ENCODE results near the gene ARHGAP8.
"Not testable (repeated sequence)": the region's sequence is repeated elsewhere in the genome, so short reads cannot be mapped to it uniquely, and the experiment has no call there.

ARHGAP8 gene

DNA sequence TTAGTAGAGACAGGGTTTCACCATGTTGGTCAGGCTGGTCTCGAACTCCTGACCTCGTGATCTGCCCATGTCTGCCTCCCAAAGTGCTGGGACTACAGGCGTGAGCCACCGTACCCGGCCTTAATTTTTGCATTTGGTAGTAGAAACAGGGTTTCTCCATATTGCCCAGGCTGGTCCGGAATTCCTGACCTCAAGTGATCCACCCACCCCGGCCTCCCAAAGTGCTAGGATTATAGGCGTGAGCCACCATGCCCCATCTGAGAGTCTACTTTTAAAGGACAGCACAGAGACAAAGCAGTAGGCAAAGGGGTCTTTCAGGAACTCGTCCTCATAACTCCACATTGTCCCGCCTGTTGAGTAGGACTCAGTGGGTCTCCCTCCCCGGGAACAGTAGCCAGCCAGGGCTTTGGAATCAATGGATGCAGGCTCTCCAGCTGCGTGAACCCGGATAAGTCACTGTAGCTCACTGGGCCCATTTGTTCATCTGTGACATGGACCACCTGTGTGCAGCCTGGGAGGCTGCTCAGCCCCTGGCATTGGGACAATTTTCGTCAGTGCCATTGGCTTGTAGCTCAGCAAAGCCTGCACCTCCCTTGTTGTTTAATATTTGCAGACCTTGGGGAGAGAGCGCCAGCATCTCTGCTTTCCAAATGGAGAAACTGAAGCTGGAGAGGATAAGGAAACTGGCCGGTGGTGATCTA lies 86.1 kb downstream of the ARHGAP8 start:
- no peak for DNase-seq

DNA sequence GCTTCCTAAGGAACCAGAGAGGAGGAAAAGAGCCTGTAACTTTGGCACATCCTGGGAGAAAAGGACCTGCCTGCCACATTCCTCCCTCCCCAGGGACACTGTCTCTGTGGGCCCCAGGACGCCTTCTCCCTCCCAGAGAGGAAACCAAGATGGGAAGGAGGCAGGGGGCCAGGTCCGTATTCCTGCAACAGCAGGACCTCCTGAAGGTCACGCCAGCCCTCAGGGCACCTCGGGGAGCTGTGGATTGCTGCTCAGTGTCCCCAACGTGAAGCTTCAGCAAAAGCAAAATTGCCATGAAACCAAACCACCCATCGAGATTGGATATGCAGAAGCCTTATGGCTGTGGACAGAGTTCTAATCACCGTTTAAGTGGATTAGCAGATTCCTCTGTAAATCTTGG lies 86.7 kb downstream of the ARHGAP8 start:
- no peak for DNase-seq

DNA sequence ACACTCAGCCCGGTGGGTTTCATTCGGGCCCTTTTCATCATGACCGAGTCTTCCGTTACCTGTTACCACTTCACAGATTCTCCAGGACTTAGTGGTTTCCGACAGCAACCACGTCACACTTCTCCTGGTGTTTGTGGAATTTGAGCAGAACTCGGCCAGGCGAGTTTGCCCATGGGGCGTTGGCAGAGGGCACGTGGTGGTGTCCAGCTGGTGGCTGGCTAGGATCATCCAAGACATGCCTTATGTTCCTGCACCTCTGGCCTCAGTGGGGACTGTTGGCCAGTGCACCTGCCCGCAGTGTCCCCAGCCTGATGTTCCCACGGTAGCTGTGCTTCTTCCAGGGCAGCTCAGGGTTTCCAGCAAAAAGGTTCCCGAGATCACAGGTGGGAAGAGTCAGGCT lies 87.3 kb downstream of the ARHGAP8 start:
- DNase-seq = no peak

DNA sequence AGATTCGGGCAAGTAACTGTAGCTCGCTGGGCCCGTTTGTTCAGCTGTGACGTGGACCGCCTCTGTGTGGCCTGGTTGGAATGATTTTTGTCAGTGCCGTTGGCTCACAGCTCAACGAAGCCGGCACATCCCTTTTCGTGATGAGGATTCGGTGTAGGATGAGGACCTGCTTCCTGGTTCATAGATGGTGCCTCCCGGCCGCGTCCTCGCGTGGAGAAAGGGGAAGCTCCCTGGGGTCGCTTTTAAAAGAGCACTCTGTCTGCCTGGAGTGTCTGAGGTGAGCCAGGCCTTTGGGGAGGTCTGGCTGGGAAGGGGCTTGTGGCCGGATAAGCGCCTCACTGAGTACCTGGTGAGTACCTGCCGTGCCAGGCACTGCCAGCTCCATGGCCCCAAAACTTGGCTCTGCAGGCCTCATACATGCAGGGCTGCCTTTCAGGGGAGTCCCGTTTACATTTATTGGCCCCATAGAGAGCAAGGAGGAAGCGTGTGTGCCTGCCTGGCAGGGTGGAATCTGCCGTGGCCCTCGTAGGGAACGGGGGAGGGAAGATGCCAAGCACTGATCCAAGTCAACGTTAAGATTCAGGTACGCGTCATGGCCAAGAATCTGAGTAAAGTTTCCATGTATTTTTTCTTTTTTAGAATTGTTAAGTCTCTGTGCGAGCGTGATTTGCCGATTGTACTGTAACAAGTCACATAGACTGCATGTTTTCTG lies 88.4 kb downstream of the ARHGAP8 start:
- no peak for DNase-seq

DNA sequence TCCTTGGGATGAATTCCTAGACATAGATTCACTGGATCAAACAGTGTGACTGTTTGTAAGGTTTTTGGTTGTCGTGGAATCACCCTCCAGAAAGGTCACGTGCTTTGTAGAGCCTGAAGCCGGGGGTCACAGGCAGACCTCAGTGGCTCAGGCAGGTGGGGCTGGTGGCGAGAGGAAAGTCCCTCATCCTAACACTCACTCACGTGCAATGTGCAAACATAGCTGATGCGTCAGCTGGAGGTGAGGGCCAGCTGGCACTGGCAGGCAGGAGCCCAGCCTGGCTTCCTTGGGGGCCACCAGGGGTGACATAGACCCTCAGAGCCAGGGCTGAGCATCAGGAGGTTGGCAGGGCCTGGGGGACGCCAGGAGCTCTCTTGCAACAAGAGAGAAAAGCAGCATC lies 90.0 kb downstream of the ARHGAP8 start:
- DNase-seq = no peak

DNA sequence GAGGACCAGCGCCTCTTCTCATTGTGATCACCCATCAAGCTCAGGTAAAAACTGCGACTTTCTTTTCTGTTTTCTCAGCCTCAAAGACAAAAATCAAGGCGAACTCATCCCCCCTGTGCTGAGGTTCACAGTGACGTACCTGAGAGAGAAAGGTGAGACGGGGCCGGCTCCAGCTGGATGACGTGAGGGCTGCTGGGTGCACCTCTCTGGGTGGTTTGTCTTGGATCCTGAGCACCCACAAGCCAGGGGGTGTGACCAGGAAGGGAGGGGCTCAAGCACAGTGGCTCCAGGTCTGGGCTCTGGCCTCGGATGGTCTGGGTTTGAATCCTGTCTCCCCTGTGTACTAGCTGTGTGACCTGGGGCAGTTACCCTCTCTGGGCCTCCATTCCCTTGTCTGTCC lies 92.8 kb downstream of the ARHGAP8 start:
- no peak for DNase-seq

DNA sequence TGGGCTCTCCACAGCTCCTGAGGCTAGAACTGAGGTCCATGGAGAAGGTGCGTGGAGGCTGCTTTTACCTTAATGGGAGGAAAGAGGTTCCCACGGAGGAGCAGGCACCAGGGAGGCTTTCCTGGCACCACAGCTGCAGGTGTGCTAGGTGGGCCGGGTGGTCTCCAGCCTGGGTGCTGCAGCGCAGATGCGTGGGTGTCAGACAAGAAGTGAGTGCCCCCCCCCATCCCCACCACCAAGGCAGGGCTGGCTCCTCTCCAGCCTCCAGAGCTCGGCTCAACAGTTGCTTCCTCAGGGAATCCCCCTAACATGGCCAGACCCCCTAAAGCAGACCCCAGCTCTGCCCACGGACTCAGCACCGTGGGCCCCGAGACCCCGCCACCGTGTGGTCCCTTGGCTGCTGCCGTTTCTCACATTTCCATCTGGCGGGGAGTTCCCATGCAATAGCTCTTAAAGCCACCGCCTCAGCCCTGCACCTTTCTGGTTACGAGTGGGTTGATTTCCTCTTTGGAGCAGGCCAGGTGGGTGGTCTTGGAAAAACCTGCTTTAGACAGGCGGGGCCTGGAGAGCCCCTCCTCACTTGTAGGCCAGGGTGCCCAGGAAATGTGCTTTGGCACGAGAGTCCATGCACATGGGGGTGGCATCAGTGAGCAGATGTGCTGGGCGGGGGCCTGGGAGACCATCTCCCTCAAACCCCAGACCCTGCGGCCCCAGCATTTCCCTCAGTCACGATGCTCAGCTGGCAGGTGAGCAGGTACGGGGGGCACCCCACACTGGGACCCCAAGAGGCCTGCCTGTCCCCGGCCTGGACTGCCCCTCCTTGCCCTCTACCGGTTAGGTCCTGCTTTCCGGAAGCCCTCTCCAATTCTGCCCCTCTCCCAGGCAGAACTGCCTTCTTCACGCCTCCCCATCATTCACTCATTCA lies 93.7 kb downstream of the ARHGAP8 start:
- no peak for DNase-seq

DNA sequence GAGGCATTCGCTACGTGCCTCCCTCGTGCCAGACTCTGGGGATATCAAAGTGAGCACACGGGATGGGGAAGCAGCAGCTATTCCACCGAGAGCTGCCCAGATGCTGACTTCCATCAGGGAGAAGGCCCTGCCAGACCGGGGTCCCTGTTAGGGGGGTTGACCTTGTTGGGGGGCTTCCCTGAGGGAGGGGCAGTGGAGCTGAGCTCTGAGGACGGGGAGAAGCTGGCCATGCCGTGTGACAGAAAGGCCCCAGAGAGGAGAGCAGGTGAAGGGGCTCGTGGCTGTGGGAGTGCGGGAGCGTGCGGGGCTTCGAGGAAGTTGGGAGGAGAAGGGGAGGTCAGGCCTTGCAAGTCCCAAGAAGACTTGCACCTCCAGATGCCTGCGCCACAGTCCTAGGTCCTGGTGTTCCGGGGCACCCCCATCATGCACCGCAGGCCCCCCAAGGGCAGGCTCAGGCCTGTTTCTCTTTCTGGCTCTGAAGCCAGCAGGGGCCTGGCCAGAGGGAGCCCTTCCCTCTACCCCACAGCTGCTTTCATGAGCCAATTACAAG lies 94.4 kb downstream of the ARHGAP8 start:
- no peak for DNase-seq

DNA sequence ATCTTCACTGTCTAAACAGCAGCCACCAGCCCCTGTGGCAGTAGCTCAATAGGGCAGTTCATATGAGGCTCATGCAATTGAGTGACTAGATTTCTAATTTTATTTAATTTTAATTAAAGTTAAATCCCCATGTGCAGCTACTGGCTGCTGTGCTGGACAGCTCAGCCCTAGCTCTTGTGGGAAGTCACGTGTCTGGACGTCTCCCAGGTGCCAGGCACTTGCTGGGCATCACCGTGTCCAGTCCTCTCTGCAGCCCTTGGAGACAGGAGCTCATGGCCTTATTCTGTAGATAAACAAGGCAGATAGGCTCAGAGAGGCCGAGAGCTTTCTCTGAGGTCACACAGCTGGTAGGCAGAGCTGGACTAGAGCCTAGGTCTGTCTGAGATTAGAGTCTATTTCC lies 95.0 kb downstream of the ARHGAP8 start:
- DNase-seq = no peak

DNA sequence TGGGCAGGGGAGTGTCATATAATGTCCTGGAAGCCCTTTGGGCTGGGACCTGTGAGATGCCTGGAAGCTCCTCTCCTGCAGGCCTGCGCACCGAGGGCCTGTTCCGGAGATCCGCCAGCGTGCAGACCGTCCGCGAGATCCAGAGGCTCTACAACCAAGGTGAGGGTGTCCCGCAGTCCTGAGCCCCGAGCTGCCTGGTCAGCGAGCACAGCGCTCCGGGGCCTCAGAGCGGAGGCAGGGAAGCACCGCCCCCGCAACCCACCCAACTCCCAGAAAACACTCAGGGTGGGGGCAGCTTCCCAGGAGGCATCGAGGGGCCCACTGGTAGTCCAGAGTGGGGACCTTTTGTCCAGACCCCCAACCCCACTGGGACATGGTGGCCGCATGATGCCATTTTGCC lies 95.5 kb downstream of the ARHGAP8 start:
- DNase-seq = no peak

DNA sequence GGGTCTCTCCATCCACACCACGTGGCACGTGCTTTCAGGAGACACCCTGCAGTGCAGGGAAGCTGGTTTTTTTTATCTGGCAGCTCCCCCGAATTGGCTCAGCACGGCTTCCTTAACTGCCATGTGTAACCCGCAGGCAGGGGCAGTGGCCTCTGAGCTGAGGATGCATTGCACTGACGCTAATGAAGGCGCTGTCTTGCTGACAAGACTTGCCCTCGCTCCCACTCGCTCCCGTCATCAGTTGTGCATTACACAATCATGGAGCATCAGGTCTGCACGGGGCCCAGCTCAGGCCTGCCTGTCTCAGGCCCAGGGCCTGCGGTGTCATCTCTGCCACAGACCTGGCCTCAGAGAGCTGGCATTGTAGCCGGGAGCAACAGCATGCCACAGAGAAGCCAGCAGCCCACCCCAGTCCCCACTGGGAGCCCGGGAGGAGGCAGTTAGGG lies 95.9 kb downstream of the ARHGAP8 start:
- no peak for DNase-seq

DNA sequence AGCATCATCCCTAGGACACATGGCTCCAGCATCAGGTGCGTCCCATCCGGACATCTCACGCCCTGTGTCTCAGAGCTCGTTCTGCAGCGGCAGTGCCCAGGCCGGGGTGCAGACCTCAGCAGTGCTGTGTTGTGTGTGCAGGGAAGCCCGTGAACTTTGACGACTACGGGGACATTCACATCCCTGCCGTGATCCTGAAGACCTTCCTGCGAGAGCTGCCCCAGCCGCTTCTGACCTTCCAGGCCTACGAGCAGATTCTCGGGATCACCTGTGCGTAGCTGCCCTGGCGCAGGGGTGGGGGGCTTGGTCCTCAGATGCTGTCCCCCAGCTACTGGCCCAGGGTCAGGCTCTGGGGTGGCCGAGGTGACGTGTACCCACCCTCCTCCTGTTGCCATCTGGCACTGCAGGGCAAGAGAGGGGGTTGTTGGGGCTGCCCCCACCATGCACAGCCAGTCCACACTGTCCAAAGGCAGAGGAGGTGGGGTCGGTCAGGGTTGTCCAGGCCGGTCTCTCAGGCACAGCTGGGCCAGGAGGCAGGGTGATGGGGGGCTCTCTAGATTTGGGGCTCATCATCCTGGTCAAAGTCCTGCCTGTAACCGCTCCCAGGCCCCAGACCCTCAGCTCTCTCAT lies 96.5 kb downstream of the ARHGAP8 start:
- DNase-seq = no peak

DNA sequence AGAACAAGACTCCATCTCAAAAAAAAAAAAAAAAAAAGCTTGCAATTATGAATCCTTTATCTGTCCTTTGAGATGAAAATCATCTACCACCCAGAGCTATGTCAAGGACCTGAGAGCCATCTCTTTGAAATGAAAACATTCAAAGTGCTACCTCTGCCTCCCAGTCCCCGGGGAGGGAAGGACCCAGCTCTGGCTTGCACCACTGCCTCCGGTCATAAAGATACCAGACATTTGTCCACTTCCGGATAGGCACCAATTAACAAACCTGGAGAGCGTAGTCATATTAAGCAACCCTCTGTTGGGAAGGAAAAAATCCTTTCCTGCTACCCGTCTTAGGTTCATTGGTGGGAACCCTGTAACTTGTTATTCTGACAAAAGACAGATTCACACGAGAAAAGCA lies 98.6 kb downstream of the ARHGAP8 start:
- DNase-seq = no peak

DNA sequence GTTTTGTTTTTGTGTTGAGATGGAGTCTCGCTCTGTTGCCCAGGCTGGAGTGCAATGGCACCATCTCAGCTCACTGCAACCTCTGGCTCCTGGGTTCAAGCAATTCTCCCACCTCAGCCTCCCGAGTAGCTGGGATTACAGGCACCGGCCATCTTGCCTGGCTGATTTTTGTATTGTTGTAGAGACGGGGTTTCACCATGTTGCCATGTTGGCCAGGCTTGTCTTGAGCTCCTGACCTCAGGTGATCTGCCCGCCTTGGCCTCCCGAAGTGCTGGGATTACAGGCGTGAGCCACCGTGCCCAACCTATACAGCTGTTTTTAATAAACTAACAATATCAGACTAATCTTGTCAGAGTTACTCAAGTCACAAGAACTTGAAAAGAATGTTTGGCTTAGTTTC lies 102.3 kb downstream of the ARHGAP8 start:
- not testable (repeated sequence) for DNase-seq

DNA sequence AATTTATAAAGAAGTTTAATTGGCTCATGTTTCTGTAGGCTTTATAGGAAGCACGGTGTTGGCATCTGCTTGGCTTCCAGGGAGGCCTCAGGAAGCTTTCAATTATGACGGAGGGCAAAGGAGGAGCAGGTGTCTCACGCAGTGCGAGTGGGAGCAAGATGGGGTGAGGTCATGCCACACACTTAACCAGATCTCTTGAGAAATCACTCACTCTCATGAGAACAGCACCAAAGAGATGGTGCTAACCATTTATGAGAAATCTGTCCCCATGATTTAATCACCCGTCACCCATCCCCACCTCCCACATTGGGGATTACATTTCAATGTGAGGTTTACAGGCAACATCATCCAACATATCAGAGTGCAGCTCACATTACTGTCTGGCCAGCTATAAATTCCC lies 103.5 kb downstream of the ARHGAP8 start:
- DNase-seq = no peak

DNA sequence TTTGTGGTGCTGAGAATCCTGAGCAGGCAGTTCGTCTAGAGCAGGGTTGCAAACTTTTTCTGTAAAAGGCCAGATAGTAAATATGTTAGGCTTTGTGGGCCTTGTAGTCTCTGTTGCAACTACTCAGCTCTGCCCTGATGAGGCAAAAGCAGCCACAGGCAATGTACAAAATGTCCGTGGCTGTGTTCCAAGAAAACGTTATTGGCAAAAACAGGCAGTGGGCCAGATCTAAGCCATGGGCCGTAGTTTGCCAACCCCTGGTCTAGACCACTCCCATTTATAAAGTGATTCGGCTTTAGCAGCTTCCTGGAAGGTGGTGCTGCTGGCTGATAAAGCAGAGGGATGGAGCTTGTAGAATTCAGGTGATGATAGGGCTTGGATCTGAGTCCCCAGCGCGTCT lies 106.4 kb downstream of the ARHGAP8 start:
- not testable (repeated sequence) for DNase-seq

DNA sequence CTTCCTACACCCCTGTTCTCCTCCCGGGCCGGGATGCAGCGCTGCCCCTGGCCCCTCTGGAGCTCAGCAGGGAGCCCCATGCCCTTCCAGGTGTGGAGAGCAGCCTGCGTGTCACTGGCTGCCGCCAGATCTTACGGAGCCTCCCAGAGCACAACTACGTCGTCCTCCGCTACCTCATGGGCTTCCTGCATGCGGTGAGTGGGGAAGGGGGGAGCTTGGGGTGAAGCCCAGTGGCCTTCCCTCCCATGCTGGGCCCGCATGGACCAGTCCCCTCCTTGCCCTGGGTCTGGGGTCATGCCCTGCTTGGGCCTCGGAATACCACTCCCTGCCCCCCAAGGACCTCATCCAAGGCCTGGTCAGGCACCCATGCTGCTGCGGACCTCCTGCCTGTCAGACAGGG lies 107.3 kb downstream of the ARHGAP8 start:
- DNase-seq = no peak

DNA sequence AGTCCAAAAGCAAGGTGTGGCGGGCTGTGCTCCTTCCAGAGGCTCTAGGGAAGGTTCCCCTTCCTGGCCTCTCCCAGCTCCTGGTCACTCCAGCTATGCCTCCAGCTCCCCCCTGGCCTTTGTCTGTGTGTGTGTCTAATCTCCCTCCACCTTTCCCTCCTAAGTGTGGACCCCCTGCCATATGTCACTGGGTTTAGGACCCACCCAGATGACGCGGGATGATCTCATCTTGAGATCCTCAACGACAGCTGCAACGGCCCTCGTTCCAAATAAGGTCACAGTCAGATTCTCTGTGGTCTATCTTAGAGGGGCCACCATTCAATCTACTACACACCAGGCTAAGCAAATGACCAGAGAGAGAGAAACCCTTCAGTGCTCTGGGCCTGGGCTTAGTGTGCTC lies 107.9 kb downstream of the ARHGAP8 start:
- no peak for DNase-seq

DNA sequence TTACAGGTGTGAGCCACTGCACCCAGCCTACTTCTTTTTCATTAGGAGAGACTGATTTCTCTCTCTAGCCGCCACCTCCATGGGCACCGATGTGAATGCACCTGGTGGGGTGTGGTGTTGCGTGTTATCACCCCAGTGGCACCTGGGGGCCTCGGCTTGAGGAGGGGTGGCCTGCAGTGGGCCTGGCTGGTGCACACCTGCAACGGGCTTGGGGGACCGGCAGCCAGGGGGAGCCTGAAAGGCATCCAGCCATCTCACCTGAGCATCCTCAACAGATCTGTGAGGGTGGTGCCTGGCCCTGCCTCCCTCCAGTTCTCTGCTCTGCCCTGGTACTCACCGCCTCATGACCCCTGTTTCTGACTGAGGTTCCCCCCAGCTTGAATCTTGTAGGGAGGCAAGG lies 108.9 kb downstream of the ARHGAP8 start:
- DNase-seq = no peak

DNA sequence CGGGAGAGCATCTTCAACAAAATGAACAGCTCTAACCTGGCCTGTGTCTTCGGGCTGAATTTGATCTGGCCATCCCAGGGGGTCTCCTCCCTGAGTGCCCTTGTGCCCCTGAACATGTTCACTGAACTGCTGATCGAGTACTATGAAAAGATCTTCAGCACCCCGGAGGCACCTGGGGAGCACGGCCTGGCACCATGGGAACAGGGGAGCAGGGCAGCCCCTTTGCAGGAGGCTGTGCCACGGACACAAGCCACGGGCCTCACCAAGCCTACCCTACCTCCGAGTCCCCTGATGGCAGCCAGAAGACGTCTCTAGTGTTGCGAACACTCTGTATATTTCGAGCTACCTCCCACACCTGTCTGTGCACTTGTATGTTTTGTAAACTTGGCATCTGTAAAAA lies 109.9 kb downstream of the ARHGAP8 start:
- DNase-seq = no peak

DNA sequence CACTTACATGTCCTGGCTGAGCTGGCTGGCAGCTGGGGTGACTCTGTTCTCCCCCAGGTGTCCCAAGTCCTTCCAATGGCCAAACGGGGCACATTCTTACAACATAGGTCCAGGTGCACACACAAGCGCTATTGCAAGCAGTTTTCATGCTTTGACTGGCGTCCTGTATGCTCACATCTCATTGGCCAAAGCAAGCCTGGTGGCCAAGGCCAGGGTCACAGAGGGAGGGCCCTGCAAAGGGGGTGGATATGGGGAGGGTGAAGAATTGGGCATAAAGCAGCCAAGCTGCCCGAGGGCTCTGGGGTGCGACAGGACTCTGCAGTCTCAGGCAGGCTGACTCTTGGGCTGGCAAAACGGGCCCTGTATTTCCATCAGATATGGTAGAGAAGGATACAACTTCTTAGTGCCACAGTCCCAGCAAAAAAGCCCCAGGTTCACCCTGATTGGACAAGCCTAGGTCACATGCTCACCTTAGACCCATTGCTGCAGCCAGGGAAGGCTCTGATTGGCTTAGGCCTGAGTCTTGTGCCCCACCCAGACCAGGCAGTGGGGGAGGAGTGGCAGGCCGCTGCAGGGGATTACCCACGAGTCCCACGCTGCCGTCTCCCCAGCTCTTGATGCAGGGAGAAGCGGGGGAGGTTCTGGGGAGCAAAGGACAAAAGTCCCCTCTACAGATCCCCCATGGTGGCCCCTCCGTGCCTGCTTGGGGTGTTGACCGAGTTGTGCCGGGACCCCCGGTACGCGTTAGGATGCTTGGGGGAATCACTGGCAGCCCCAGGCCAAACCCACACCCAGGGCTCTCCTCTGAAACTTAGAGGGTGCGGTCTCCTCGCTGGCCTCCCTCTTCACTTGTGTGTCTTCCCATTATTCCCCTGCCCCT lies 110.8 kb downstream of the ARHGAP8 start:
- DNase-seq = no peak

All from NCI-H1092 (cell line).